Measurements from ENCODE around the gene BACH2. TPM values are rescaled to one million over a fixed set of nuclear protein-coding genes. Genes with fewer than 3 reads are reported as not detected.

The BACH2 gene
- total and polyA plus RNA-seq, 2 of the 4 experiments (the other 2 are of a cell fraction): 1.3 to 1.4 TPM

DNA sequence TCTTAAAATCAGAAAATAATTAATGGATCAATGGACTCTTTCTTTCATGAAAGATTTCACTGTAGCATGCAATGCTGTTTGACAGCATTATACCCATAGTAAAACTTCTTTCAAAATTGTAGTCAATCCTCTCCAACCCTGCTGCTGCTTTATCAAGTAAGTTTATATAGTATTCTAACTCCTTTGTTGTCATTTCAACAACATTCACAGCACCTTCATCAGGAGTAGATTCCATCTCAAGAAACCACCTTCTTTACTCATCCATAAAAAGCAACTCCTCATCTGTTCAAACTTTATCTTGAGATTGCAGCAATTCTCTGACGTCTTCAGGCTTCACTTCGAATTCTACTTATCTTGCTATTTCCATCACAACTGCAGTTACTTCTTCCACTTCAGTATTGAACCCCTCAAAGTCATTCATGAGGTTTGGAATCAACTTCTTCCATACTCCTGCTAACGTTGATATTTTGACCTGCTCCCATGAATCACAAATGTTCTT, 26.4 kb upstream of the BACH2 start:
- Histone ChIP-seq H3K4me1 (ENCODE audit: control insufficient read depth, insufficient read depth, low read length) (no peaks in the 10 kb centered on the region), H3K4me2 (ENCODE audit: low read depth, low read length) (no peak overlapping the region), H2BK5ac (ENCODE audit: low read depth, low read length, poor library complexity, severe bottlenecking) (no peak overlapping the region), H3K14ac (replicated peaks; ENCODE audit: low read depth, low read length) (no peak overlapping the region), H2BK15ac (ENCODE audit: low read depth, low read length) (no peak overlapping the region), H3K23ac (ENCODE audit: low read depth, low read length) (no peak overlapping the region), H2AFZ (replicated peaks; ENCODE audit: low read length, poor library complexity) (no peak overlapping the region), H3K79me1 (ENCODE audit: low read depth in 1 of 2, low read length in 2 of 2) (no peaks in the 10 kb centered on the region), H3K27ac (ENCODE audit: insufficient read depth, low read length) (no peak overlapping the region), H3K36me3 (ENCODE audit: control insufficient read depth, insufficient read depth, low read length) (no peaks in the 10 kb centered on the region), H3K4ac (ENCODE audit: low read depth, low read length) (no peak overlapping the region), H4K5ac (ENCODE audit: low read depth, low read length) (no peak overlapping the region), H3K4me3 (ENCODE audit: insufficient read depth, low read depth, low read length) (no peak overlapping the region), H4K91ac (ENCODE audit: insufficient read depth, low read depth, low read length) (no peak overlapping the region), H4K20me1 (ENCODE audit: insufficient read depth, low read length) (no peaks in the 10 kb centered on the region), H2AK9ac (replicated peaks; ENCODE audit: low read depth, low read length, poor library complexity) (no peak overlapping the region), H3K9me3 (ENCODE audit: control insufficient read depth, insufficient read depth, low read length) (no peaks in the 10 kb centered on the region), H3K27me3 (ENCODE audit: control insufficient read depth, insufficient read depth, low read length) (peaks cover 7% of the 10 kb centered on the region; the same call in 1 of the 2 replicates), H3K9ac (ENCODE audit: low read depth, low read length) (no peak overlapping the region), H3K56ac (ENCODE audit: extremely low read depth, insufficient read depth, low read length) (no peak overlapping the region), H2AK5ac (ENCODE audit: low read depth, low read length) (no peak overlapping the region), H3K9me1 (ENCODE audit: insufficient read depth, low read length) (no peaks in the 10 kb centered on the region), H2BK120ac (ENCODE audit: low read depth, low read length) (no peak overlapping the region), H4K8ac (ENCODE audit: low read depth in 2 of 2, low read length in 2 of 2) (no peak overlapping the region), H2BK20ac (ENCODE audit: low read depth, low read length) (no peak overlapping the region), H3K18ac (ENCODE audit: low read depth, low read length) (no peak overlapping the region)
- intact Hi-C loops (cut with micrococcal nuclease): no loop called here
- no peak for DNase-seq
- TF ChIP-seq CEBPB (IDR thresholded peaks at IDR 0.05; ENCODE audit: low read depth, low read length) (no peak), NFE2L2 (IDR thresholded peaks at IDR 0.05; ENCODE audit: low read depth, low read length) (no peak), RCOR1 (IDR thresholded peaks at IDR 0.05; ENCODE audit: insufficient replicate concordance, low read length) (no peak), MXI1 (IDR thresholded peaks at IDR 0.05; ENCODE audit: borderline replicate concordance, low read depth, low read length) (no peak), RFX5 (IDR thresholded peaks at IDR 0.05; ENCODE audit: low read depth, low read length) (no peak)
- ChIA-PET CTCF (no interaction called here), POLR2A (ENCODE audit: unreplicated experiment) (no interaction called here)
- dilution Hi-C loops (cut with HindIII; ENCODE audit: low sequenced_read_pairs, unreplicated experiment): no loop called here
- BruUV-seq (replicated peaks): no TSS peak
- in situ Hi-C loops (cut with MboI; ENCODE audit: low sequenced_read_pairs): no loop called here
- no peak for ATAC-seq (ENCODE audit: low read depth)
- 92% methylated on average over 2 of the region's 3 CpGs; no CpG with 5 or more reads in 1 of the 2 experiments for WGBS, 2 experiments (ENCODE audit: extremely low coverage in 2 of 2, insufficient read length in 1 of 2)
